SH-SY5Y (cell line): ENCODE measurements around the gene HK2.
A peak's percentile ranks its signal among the peaks of the same experiment; 100 is the strongest.

Experiments used
- GATA2 ChIP-seq: IDR thresholded peaks from 2 replicates; pipeline ENCODE4 v1.6.1; 2011; ENCODE audit warnings: mild to moderate bottlenecking, low read depth, low read length
- GATA3 ChIP-seq: IDR thresholded peaks from 2 replicates; pipeline ENCODE4 v1.6.1; 2011; ENCODE audit warnings: low read depth, mild to moderate bottlenecking, low read length, moderate library complexity

The HK2 gene

GRCh38 chr2:74862020-74862964 lies 28.4 kb downstream of the HK2 start:
- TF ChIP-seq GATA3 (peak; percentile 98), GATA2 (peak; percentile 99)

DNA sequence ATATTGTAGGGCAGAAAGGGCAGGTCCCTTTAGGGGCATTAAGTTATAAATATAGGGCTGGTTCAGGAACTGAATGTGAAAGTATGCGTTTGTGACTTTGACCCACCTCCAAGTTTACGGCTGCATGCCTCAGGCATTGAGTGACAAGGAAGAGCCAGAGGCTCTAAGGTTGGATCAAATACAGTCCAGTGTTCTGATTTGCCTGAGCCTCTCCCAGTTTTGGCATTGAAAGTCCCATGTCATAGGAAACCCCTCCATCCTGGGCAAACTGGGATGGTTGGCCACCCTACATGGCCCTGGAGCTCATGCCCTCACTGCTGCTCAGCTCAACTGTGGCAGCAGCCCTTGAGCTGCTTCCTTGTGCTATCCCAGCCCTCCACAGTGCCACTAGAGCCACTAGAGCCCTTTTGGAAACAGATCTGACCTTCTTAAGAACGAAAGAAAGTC lies 29.9 kb downstream of the HK2 start:
- TF ChIP-seq GATA2 (no peak), GATA3 (no peak)

DNA sequence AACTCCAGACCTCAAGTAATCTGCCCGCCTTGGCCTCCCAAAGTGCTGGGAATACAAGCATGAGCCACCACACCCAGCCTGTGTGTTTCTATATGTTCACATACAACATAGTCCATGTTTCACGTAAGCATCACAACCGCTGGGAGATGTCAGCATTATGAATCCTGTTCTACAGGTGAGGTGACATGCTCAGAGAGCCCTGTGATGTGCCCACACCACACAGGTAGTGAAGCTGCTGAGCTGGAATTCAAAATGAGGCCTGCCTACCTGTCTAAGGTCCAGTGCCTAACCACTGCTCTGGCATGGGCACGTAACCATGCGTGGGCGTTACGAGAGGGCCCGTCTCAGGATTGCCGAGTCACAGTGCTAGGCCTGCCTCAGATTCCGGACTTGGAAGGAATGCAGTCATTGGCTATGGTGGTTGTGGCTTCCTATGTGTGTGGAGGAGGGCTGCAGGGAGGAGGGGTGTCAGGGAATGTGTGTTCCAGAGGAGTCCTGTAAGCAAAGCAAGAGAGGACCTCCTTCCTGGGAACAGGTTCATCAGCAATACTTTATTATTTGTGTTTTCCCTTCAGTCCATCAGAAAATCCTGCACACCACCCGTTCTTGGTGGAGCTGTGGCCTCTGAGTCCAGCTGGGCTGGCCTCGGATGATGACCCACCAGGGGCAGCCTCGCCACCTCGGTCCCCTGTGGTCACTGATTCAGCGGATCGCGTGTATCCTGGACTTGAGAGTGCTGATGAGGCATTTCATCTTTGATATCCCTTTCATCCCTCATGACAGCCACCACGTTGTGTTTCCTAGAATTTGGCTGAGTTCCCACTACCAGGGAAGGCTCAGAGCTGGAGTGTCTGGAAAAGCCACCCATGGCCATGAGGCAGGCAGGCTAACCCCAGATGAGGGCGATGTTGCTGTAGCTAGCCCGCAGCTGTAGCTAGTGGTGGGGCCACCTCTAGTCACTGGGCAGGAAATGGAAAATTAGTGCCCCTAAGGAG lies 31.1 kb downstream of the HK2 start:
- TF ChIP-seq GATA2 (no peak), GATA3 (no peak)

DNA sequence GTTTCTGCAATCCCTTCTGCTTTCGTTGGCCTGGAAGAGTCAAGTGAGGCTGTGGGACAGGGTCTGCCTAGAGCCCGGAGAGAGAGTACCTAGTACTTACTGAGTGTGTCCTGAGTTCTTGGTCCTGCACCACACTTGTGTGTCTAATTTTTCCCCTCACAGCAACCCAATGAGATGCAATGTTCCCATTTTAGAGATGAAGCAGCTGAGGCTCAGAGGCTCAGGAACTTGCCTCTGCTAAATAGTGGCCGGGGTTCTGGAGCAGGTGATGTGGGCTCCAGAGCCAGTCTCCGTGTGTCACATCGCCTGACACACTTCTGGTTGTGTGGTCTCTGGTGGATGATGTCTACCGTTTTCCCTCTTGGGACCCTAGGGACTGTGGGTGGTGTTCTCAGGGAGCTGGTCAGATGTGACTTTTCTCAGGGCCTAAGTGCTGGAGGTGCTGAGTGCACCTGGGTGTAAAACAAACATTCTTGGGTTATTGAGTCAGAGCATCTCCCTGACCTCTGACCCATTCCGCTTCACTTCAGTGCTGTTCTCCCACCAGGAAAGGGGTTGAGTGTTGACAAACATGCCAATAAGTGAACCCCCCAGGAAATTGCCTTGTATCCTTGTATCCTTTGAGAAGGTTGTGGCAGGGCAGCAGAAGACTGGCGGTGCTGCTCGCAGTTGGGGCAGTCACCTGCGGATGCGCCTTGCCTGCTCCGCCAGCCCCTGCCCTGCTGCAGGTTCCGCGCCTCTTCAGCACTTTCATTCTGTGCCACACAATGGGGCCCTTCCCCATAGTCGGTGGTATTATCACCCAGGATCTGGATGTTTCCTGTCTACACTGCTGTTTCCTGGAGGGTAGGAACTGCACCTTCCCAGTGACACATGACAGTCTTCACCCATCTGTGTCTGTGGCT lies 32.1 kb downstream of the HK2 start:
- TF ChIP-seq GATA3 (no peak), GATA2 (no peak)

DNA sequence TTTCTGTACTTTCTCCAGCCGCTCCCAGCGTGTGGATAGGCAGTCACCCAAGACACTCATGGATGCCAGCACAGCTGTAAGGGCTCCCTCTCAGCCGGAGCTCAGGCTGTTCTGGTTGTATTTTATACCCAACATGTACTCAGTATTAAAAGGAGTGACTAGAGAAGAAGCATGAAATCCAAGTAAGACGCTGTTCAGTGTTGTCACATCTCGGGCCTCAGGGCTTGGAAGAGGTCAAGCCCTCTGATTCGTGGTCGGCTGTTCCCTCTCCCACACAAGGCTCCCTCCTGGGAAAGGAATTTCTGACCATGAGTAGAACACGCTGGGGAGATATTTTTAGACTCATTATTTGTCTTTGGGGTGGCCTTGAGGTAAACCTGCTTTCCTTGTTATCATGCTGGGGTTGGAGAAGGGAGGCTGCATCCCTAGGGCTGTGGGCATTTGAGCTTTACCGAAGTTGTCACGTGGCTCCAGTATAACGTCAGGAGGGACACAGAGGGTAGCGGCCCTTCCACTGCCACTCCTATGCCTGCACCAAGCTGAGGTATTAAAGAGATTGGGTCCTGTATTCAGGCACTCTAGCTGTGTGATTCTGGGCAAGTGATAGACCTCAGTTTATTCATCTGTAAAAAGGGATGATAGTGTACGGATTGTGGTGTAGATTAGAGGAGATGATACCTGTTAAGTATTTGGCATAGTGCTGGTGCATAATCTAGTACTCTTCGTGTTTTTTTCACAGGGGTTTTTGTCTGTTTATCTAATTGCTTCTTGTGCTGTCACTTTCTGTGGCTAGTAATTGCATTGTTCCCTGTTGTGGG lies 34.1 kb downstream of the HK2 start:
- TF ChIP-seq GATA3 (no peak), GATA2 (no peak)

DNA sequence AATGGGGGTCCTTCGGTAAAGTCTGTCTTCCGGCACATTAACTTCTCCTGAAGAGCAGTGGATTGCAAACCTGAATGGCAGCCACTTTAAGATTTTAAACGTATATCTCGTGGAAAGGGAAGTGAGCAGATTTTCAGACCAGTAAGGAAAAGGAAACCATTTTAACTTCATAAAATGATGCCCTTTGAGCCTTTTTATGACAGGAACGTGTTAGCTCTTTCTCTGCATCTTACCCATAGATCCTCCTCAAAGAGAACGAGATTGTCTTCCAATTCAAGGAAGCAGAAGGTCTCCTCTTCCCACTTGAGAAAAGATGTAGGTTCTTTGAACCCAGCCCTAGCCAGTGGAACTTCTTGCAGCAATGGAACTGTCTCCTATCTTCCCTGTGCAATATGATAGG lies 35.6 kb downstream of the HK2 start:
- TF ChIP-seq GATA3 (no peak), GATA2 (no peak)

DNA sequence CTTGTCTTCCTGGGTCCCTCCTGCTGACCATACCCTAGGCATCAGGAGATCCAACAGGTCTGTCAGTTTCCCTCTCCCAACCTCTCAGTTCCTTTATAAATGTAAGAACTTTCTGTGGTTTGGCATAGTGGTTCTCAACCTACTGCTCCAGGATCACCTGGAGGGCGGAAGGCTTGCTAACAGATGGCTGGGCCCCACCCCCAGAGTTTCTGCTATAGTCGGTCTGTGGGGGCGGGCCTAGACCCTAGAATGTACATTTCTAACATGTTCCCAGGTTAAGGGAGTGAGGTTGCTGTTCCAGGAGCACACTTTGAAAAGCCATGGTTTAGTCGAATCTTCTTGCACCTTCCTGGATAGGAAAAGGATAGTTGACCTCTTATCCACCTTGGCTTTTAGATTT lies 37.0 kb downstream of the HK2 start:
- no peak for TF ChIP-seq GATA3
- no peak for TF ChIP-seq GATA2

GRCh38 chr2:74871414-74871813 lies 37.5 kb downstream of the HK2 start:
- TF ChIP-seq GATA3, result no peak
- no peak for TF ChIP-seq GATA2

GRCh38 chr2:74872389-74872836 lies 38.5 kb downstream of the HK2 start:
- no peak for TF ChIP-seq GATA2
- no peak for TF ChIP-seq GATA3

- TF ChIP-seq GATA3 (no peak), GATA2 (no peak)
Measured at GRCh38 chr2:74873012-74873665, 39.2 kb downstream of the HK2 start.

DNA sequence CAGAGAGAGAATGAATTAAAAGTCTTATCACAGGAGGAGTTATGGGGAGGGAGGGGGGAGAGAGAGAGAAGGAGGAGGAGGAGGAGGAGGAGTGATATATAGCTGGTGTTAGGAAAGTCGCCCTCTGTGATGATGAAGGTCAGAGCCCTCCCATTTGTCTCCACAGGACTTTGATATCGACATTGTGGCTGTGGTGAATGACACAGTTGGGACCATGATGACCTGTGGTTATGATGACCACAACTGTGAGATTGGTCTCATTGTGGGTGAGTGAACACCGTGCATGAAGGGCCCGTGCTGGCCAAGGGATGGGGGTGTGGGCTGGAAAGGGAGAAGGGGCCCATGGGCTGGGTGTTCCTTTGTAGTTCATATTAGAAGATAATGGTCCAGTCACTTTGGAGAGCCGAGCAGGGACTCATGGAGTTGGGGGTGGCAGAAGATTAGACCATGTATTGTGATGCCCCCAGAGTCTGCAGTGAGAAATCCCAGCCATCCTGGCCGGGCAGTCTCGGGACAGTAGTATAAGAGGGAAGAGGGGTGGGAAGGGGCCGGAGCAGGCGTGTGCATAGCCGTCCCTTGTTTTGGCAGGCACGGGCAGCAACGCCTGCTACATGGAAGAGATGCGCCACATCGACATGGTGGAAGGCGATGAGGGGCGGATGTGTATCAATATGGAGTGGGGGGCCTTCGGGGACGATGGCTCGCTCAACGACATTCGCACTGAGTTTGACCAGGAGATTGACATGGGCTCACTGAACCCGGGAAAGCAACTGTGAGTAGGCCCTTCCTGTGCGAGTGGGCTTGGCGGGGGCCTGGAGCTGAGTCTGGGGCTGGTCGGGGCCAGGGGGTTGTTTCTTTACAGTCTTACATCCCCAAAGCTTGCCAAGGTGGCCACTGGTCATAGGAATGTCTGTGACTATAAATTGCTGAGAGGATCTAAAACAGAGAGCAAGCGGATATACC lies 40.0 kb downstream of the HK2 start:
- TF ChIP-seq GATA2 (no peak), GATA3 (no peak)
